ENCODE results near the gene CTR9.

Gene CTR9

GRCh38 chr11:10829139-10829538 is 78.1 kb downstream of the CTR9 start:
- no peak for DNase-seq
